HepG2 (cell line): ENCODE results near the gene C4B. TPM values are rescaled to one million over a fixed set of nuclear protein-coding genes. Genes with fewer than 3 reads are reported as not detected.
A peak's percentile ranks its signal among the peaks of the same experiment; 100 is the strongest.

Experiments
- ATAC-seq: fragments of 200-7000 bp; cut with Tn5 transposase; 3 replicates; pipeline ENCODE4 v1.9.1; 2020; ENCODE audit warnings: mild to moderate bottlenecking, moderate library complexity
- BruUV-seq: library from RNA; stranded (reverse); fragments of 400-500 nt; replicated peaks from 2 replicates; lab custom pipeline; 2021; lab: Mats Ljungman, UMichigan
- CTCF ChIA-PET: fragments of 300-600 bp; formaldehyde crosslinking; extraction: SDS; loops from one replicate; lab custom pipeline; 2021; ENCODE audit warnings: low total read pairs, inconsistent platforms, low intra/inter-chr PET ratio; lab: Yijun Ruan, JAX
- POLR2A ChIA-PET: fragments of 350-600 bp; sonication (Branson Sonifier 250); formaldehyde crosslinking; loops from one replicate; lab custom pipeline; 2020; ENCODE audit warnings: antibody characterized with exemption, inconsistent platforms; lab: Yijun Ruan, JAX
- DNase-seq: peaks from one replicate; pipeline ENCODE4 v3.0.0-alpha.2; 2015; ENCODE audit warnings: low spot score
- FAIRE-seq: peaks from 3 replicates; lab custom pipeline; 2011; peaks lifted over from hg19 to GRCh38; lab: Jason Lieb, UNC
- H2AFZ ChIP-seq: one replicate; pipeline ENCODE4 v1.6.1; 2011; ENCODE audit warnings: low read length, inconsistent platforms
- H3K27ac ChIP-seq: fragments of 300-600 bp; 3 replicates; pipeline ENCODE4 v1.8.0; 2011; ENCODE audit warnings: mixed run types, mild to moderate bottlenecking, mixed read lengths, low read length, inconsistent platforms; ENCODE audit not compliant: insufficient read depth; ENCODE audit errors: extremely low read length
- H3K27me3 ChIP-seq, 2 experiments: fragments of 200-600 bp in 1 of 2; 2 replicates in 1 of 2; 3 replicates in 1 of 2; pipeline versions ENCODE4 v1.6.0 to v1.8.0; 2011; ENCODE audit warnings: low read length in 2 of 2, mild to moderate bottlenecking in 2 of 2, moderate library complexity in 2 of 2, inconsistent platforms in 1 of 2; ENCODE audit not compliant: insufficient read depth in 2 of 2, control insufficient read depth in 1 of 2
- H3K36me3 ChIP-seq, 2 experiments: fragments of 200-600 bp in 1 of 2; replicated peaks in 1 of 2; 2 replicates in 1 of 2; 3 replicates in 1 of 2; pipeline versions ENCODE4 v1.5.1 to v1.8.0; 2011; ENCODE audit warnings: low read length in 2 of 2, inconsistent platforms in 1 of 2; ENCODE audit not compliant: insufficient read depth in 2 of 2, control insufficient read depth in 1 of 2
- H3K4me1 ChIP-seq: 2 replicates; pipeline ENCODE4 v1.5.1; 2012; ENCODE audit warnings: low read length, inconsistent platforms; ENCODE audit not compliant: insufficient read depth
- H3K4me2 ChIP-seq: 2 replicates; pipeline ENCODE4 v1.6.0; 2011; ENCODE audit warnings: low read depth, low read length, inconsistent platforms
- H3K4me3 ChIP-seq, 3 experiments: fragments of 200-600 bp in 1 of 3; sonication (generic), shearing (Covaris generic) in 1 of 3; replicated peaks in 1 of 3; 2 replicates each; pipeline ENCODE4 v1.5.1; 2011 to 2016; ENCODE audit warnings: low read length in 3 of 3, inconsistent platforms in 2 of 3, low read depth in 2 of 3, mild to moderate bottlenecking in 2 of 3, control low read depth in 1 of 3, mixed read lengths in 1 of 3; ENCODE audit not compliant: insufficient read depth in 1 of 3
- H3K79me2 ChIP-seq: one replicate; pipeline ENCODE4 v1.6.1; 2011; ENCODE audit warnings: low read length, inconsistent platforms; ENCODE audit not compliant: insufficient read depth
- H3K9ac ChIP-seq: 2 replicates; pipeline ENCODE4 v1.6.0; 2011; ENCODE audit warnings: mild to moderate bottlenecking, low read depth, low read length, inconsistent platforms; ENCODE audit not compliant: insufficient read depth
- H3K9me3 ChIP-seq: 2 replicates; pipeline ENCODE4 v1.5.1; 2012; ENCODE audit warnings: mild to moderate bottlenecking, low read length
- H4K20me1 ChIP-seq: 2 replicates; pipeline ENCODE4 v1.6.0; 2011; ENCODE audit warnings: inconsistent platforms, mild to moderate bottlenecking, low read length, moderate library complexity; ENCODE audit not compliant: insufficient read depth
- HNF1B ChIP-seq: sonication (generic); formaldehyde crosslinking; IDR thresholded peaks from 2 replicates; pipeline ENCODE4 v1.5.1; 2020; ENCODE audit warnings: mild to moderate bottlenecking, moderate library complexity, missing genetic modification reagents
- KDM2A ChIP-seq: sonication (generic); formaldehyde crosslinking; IDR thresholded peaks from 2 replicates; pipeline ENCODE4 v1.4.0; 2020; ENCODE audit warnings: low read depth, missing genetic modification reagents, borderline replicate concordance
- MTF1 ChIP-seq: sonication (generic); formaldehyde crosslinking; IDR thresholded peaks from 2 replicates; pipeline ENCODE4 v1.5.0; 2020; ENCODE audit warnings: missing genetic modification reagents
- TFDP2 ChIP-seq: sonication (generic); formaldehyde crosslinking; IDR thresholded peaks from 2 replicates; pipeline ENCODE4 v1.4.0; 2020; ENCODE audit warnings: missing genetic modification reagents
- THRA ChIP-seq: sonication (generic); formaldehyde crosslinking; IDR thresholded peaks from 2 replicates; pipeline ENCODE4 v1.4.0; 2020; ENCODE audit warnings: missing genetic modification reagents, borderline replicate concordance
- ZNF138 ChIP-seq: sonication (generic); formaldehyde crosslinking; IDR thresholded peaks from 2 replicates; pipeline ENCODE4 v1.5.0; 2020; ENCODE audit warnings: mild to moderate bottlenecking, low read depth, missing genetic modification reagents
- ZNF407 ChIP-seq: sonication (generic); formaldehyde crosslinking; IDR thresholded peaks from one replicate; pipeline ENCODE4 v1.5.1; 2020; ENCODE audit warnings: mild to moderate bottlenecking, missing genetic modification reagents; ENCODE audit errors: not compliant biosample characterization
- ZNF552 ChIP-seq: sonication (generic); formaldehyde crosslinking; IDR thresholded peaks from 2 replicates; pipeline ENCODE4 v1.9.0; 2022; ENCODE audit warnings: missing genetic modification reagents, mild to moderate bottlenecking, borderline replicate concordance
- ZNF589 ChIP-seq: sonication (generic); formaldehyde crosslinking; conservative IDR thresholded peaks from 2 replicates; pipeline ENCODE4 v1.8.0; 2022; ENCODE audit warnings: mild to moderate bottlenecking, moderate library complexity, missing genetic modification reagents
- WGBS: methylation state at CpG from one replicate; pipeline ENCODE4 v1.1.6; 2017; ENCODE audit warnings: low lambda C conversion rate; 5-methylcytosine and 5-hydroxymethylcytosine counted together
- in situ Hi-C: cut with HindIII; loops from 2 replicates; pipeline ENCODE4 v1.10.0; 2017; ENCODE audit warnings: low pct_unique_long_range_greater_than_20kb; ENCODE audit not compliant: extremely low pct_ligation_motif_present
- intact Hi-C: fragments of 100-400 bp; cut with micrococcal nuclease; formaldehyde crosslinking; loops from one replicate; pipeline ENCODE4 v1.10.0; 2022; ENCODE audit not compliant: unreplicated experiment
- polyA plus RNA-seq, 8 experiments: library from polyadenylated mRNA; depleted of rRNA in 3 of 8; stranded (reverse) in 7 of 8; unstranded in 1 of 8; fragments of >200 nt; fragmentation: Illumina TruSeq in 4 of 8; extraction: Trizol in 4 of 8; gene quantifications; 2 replicates each; pipeline versions ENCODE4 v1.2.1 to v1.2.3, GENCODE V29; 2011 to 2016; ENCODE audit warnings: low read depth in 4 of 8, missing spikeins in 1 of 8, mixed read lengths in 1 of 8; ENCODE audit not compliant: insufficient read depth in 1 of 8
- total RNA-seq, 5 experiments: library from RNA; depleted of rRNA; stranded (reverse); fragments of >200 nt; fragmentation: Illumina TruSeq; extraction: Trizol; gene quantifications; 2 replicates each; pipeline ENCODE4 v1.2.3, GENCODE V29; 2016; ENCODE audit warnings: low read depth in 1 of 5

C4B gene
- total and polyA plus RNA-seq, 2 of the 13 experiments (the other 11 are each of a cell fraction or from before 2014, with no cell fraction given), result 167 to 538 TPM

GRCh38 chr6:31971993-31972708 is 42.4 kb upstream of the C4B start, which contains the start of gene DXO:
DXO (minus strand) TSS chr6:31972138; CDS start chr6:31971675, 463 bp downstream.
- peak; percentile 99 for FAIRE-seq
- TF ChIP-seq ZNF552 (CRISPR knock-in tag) (peak; percentile 81), ZNF407 (CRISPR knock-in tag) (peak; percentile 46), HNF1B (peak; percentile 91), ZNF138 (no peak), MTF1 (peak; percentile 47), THRA (peak; percentile 43; the same call in 1 of the 2 replicates), KDM2A (CRISPR knock-in tag) (peak; percentile 99), ZNF589 (CRISPR knock-in tag) (peak; percentile 96), TFDP2 (CRISPR knock-in tag) (peak; percentile 84)

More at GRCh38 chr6:31971993-31972708, 42.4 kb upstream of the C4B start, which contains the start of gene DXO:
- DNase-seq (peak; percentile 98), ATAC-seq (peak; percentile 86)
- in situ Hi-C loops, result no loop called here
- no peaks in the 10 kb centered on the region; a peak in 1 of 5 replicates for H3K27me3 ChIP-seq
- H3K9ac ChIP-seq, result peak within 1 kb of the TSS; percentile 88
- CTCF ChIA-PET, result no interaction called here
- H3K4me2 ChIP-seq, result peak within 1 kb of the TSS; percentile 99
- peaks cover 21% of the 10 kb centered on the region for H3K79me2 ChIP-seq
- H3K36me3 ChIP-seq, result peaks cover 19 to 34% of the 10 kb centered on the region in 2 experiments
- intact Hi-C loops, result no loop called here
- BruUV-seq, result no TSS peak
- POLR2A ChIA-PET, result interaction anchor here (0.8 to 6.1 kb wide), 17 partner anchors 8 to 320 kb away, joined by 3 to 142 read pairs (median 7); partner anchors contain the start of genes APOM, BAG6, C2 and CFB
- H3K27ac ChIP-seq, result peak within 1 kb of the TSS; percentile 86
- no peaks in the 10 kb centered on the region for H3K9me3 ChIP-seq
- WGBS, result 2% methylated on average over 23 of the region's 62 CpGs
- H2AFZ ChIP-seq, result no peak within 1 kb of the TSS
- peaks cover 32% of the 10 kb centered on the region for H3K4me1 ChIP-seq
- H4K20me1 ChIP-seq, result no peaks in the 10 kb centered on the region
- H3K4me3 ChIP-seq, result peak within 1 kb of the TSS; percentile 73 to 94 (median 90)
